Measurements from ENCODE around the gene SLC39A11.

Gene SLC39A11

GRCh38 chr17:72879877-72880276, 212.6 kb downstream of the SLC39A11 start:
- no peak for DNase-seq (ENCODE audit: extremely low read depth, low read depth)

GRCh38 chr17:72878975-72879660, 213.4 kb downstream of the SLC39A11 start:
- no peak overlapping the region for H3K4me3 ChIP-seq (replicated peaks; ENCODE audit: low read depth, low read length)
- DNase-seq (ENCODE audit: extremely low read depth, low read depth) = no peak
- TF ChIP-seq CTCF (IDR thresholded peaks at IDR 0.05; ENCODE audit: low read depth, low read length, missing control alignments) = no peak

More at GRCh38 chr17:72879877-72880276, 212.6 kb downstream of the SLC39A11 start:
- no peak for TF ChIP-seq CTCF (IDR thresholded peaks at IDR 0.05; ENCODE audit: low read depth, low read length, missing control alignments)
- no peak overlapping the region for H3K4me3 ChIP-seq (replicated peaks; ENCODE audit: low read depth, low read length)

- TF ChIP-seq CTCF (IDR thresholded peaks at IDR 0.05; ENCODE audit: low read depth, low read length, missing control alignments) = no peak
- H3K4me3 ChIP-seq (replicated peaks; ENCODE audit: low read depth, low read length) = no peak overlapping the region
- DNase-seq (ENCODE audit: extremely low read depth, low read depth) = no peak
These were observed 215.1 kb downstream of the SLC39A11 start for GRCh38 chr17:72877348-72877747.

DNA sequence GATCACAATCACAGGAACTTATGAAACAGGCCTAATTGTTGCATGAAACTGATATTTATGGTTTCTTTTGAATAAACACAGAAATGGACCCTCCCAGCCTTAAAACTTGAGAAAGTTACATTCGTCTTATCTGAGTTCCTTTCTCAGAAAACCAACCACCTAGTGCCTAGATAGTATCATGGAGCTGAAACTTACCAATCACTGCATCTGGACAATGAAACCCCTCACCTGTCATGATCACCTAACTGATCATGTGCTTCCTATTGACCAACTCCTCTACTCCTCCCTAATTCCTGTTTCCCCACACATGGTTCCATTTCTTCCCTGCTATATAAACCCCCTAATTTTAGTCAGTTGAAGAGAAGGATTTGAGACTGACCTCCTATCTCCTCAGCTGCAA, 216.1 kb downstream of the SLC39A11 start:
- TF ChIP-seq CTCF (IDR thresholded peaks at IDR 0.05; ENCODE audit: low read depth, low read length, missing control alignments) = no peak
- no peak for DNase-seq (ENCODE audit: extremely low read depth, low read depth)
- H3K4me3 ChIP-seq (replicated peaks; ENCODE audit: low read depth, low read length) = no peak overlapping the region

GRCh38 chr17:72875361-72875760, 217.1 kb downstream of the SLC39A11 start:
- no peak overlapping the region for H3K4me3 ChIP-seq (replicated peaks; ENCODE audit: low read depth, low read length)
- no peak for TF ChIP-seq CTCF (IDR thresholded peaks at IDR 0.05; ENCODE audit: low read depth, low read length, missing control alignments)
- no peak for DNase-seq (ENCODE audit: extremely low read depth, low read depth)

DNA sequence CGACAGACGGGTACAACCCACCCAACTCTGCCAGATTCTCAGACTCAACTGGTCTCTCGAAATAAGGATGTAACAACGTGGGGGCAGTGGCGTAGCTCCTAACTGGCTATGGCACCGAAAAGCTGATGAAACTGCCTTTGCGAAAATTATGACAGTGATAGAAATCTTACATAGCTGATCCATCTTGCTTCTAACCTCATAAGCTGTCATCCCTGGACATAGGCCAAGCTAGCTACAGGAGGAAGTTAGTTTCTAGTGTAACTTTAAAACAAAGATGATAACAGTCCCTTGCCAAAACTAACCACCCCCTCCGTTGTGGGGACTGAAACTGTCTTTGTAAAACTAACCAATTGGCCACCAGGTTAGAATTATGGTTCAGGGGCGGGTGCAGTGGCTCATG, 220.1 kb downstream of the SLC39A11 start:
- TF ChIP-seq CTCF (IDR thresholded peaks at IDR 0.05; ENCODE audit: low read depth, low read length, missing control alignments) = no peak
- no peak overlapping the region for H3K4me3 ChIP-seq (replicated peaks; ENCODE audit: low read depth, low read length)
- DNase-seq (ENCODE audit: extremely low read depth, low read depth) = no peak
